Liver (tissue), 9 donors: ENCODE results near the gene CDCA4. TPM values are rescaled to one million over a fixed set of nuclear protein-coding genes. Genes with fewer than 3 reads are reported as not detected.
"Not testable (repeated sequence)": the region's sequence is repeated elsewhere in the genome, so short reads cannot be mapped to it uniquely, and the experiment has no call there.

Experiments
- DNase-seq: peaks from one replicate; pipeline ENCODE4 v3.0.0-alpha.2; 2017; ENCODE audit warnings: low spot score
- H3K27ac ChIP-seq, 2 donors: one replicate each; pipeline ENCODE4 v1.7.0; 2013; ENCODE audit warnings: inconsistent platforms in 2 of 2, low read length in 2 of 2, control low read depth in 1 of 2, low read depth in 1 of 2, mild to moderate bottlenecking in 1 of 2
- H3K27me3 ChIP-seq, 4 donors: one replicate each; pipeline versions ENCODE4 v1.6.1 to v1.7.0; 2013; ENCODE audit warnings: low read length in 3 of 4, inconsistent platforms in 1 of 4, mild to moderate bottlenecking in 1 of 4, moderate library complexity in 1 of 4; ENCODE audit not compliant: control insufficient read depth in 4 of 4, insufficient read depth in 4 of 4
- H3K36me3 ChIP-seq, 4 donors: one replicate each; pipeline versions ENCODE4 v1.6.1 to v1.7.0; 2013; ENCODE audit warnings: low read length in 3 of 4, mild to moderate bottlenecking in 3 of 4, low read depth in 1 of 4, moderate library complexity in 1 of 4; ENCODE audit not compliant: control insufficient read depth in 4 of 4, insufficient read depth in 3 of 4
- H3K4me1 ChIP-seq, 4 donors: one replicate each; pipeline versions ENCODE4 v1.6.1 to v1.7.0; 2013; ENCODE audit warnings: low read length in 3 of 4, mild to moderate bottlenecking in 3 of 4, moderate library complexity in 1 of 4; ENCODE audit not compliant: control insufficient read depth in 4 of 4, insufficient read depth in 4 of 4
- H3K4me3 ChIP-seq, 3 donors: one replicate each; pipeline versions ENCODE4 v1.6.1 to v1.7.0; 2013; ENCODE audit warnings: low read length in 3 of 3, control low read depth in 1 of 3, low read depth in 1 of 3, mild to moderate bottlenecking in 1 of 3
- H3K9ac ChIP-seq, 2 donors: one replicate each; pipeline ENCODE4 v1.7.0; 2013; ENCODE audit warnings: low read length in 2 of 2, mild to moderate bottlenecking in 2 of 2, moderate library complexity in 2 of 2, control low read depth in 1 of 2, low read depth in 1 of 2
- H3K9me3 ChIP-seq, 4 donors: one replicate each; pipeline versions ENCODE4 v1.6.1 to v1.7.0; 2013; ENCODE audit warnings: low read length in 3 of 4; ENCODE audit not compliant: control insufficient read depth in 4 of 4
- ATF3 ChIP-seq: IDR thresholded peaks from 2 replicates; pipeline ENCODE4 v1.6.1; 2016; ENCODE audit warnings: antibody characterized with exemption
- CTCF ChIP-seq: fragments of 150-350 bp; IDR thresholded peaks from 2 replicates; pipeline ENCODE4 v1.5.1; 2017; ENCODE audit warnings: improper control_type of control experiment, low read depth, low read length; ENCODE audit not compliant: missing input control
- FOXA1 ChIP-seq: IDR thresholded peaks from 2 replicates; pipeline ENCODE4 v1.6.1; 2016; ENCODE audit warnings: antibody characterized with exemption
- FOXA2 ChIP-seq: IDR thresholded peaks from 2 replicates; pipeline ENCODE4 v1.6.1; 2016; ENCODE audit warnings: antibody characterized with exemption
- GABPA ChIP-seq, 2 donors: IDR thresholded peaks in 1 of 2; conservative IDR thresholded peaks in 1 of 2; 2 replicates each; pipeline ENCODE4 v1.6.1; 2016; ENCODE audit warnings: antibody characterized with exemption in 2 of 2, mild to moderate bottlenecking in 1 of 2, moderate library complexity in 1 of 2
- HNF4A ChIP-seq, 2 donors: conservative IDR thresholded peaks; 2 replicates each; pipeline ENCODE4 v1.6.1; 2016; ENCODE audit warnings: antibody characterized with exemption in 2 of 2, mild to moderate bottlenecking in 2 of 2
- JUND ChIP-seq, 2 donors: IDR thresholded peaks; 2 replicates each; pipeline ENCODE4 v1.6.1; 2016; ENCODE audit warnings: antibody characterized with exemption in 2 of 2
- MAX ChIP-seq: IDR thresholded peaks from 2 replicates; pipeline ENCODE4 v1.6.1; 2016; ENCODE audit warnings: antibody characterized with exemption
- NR2F2 ChIP-seq: IDR thresholded peaks from 2 replicates; pipeline ENCODE4 v1.6.1; 2016; ENCODE audit warnings: antibody characterized with exemption
- RAD21 ChIP-seq, 2 donors: IDR thresholded peaks; 2 replicates each; pipeline ENCODE4 v1.6.1; 2016; ENCODE audit warnings: antibody characterized with exemption in 2 of 2, mild to moderate bottlenecking in 2 of 2
- REST ChIP-seq: IDR thresholded peaks from 2 replicates; pipeline ENCODE4 v1.6.1; 2016; ENCODE audit warnings: antibody characterized with exemption, mild to moderate bottlenecking
- RXRA ChIP-seq, 2 donors: IDR thresholded peaks; 2 replicates each; pipeline ENCODE4 v1.6.1; 2017 to 2018; ENCODE audit warnings: antibody characterized with exemption in 2 of 2, mild to moderate bottlenecking in 1 of 2
- SP1 ChIP-seq: IDR thresholded peaks from 2 replicates; pipeline ENCODE4 v1.6.1; 2018; ENCODE audit warnings: antibody characterized with exemption, mild to moderate bottlenecking
- TAF1 ChIP-seq: conservative IDR thresholded peaks from 2 replicates; pipeline ENCODE4 v1.6.1; 2016; ENCODE audit warnings: antibody characterized with exemption, mild to moderate bottlenecking
- YY1 ChIP-seq: IDR thresholded peaks from 2 replicates; pipeline ENCODE4 v1.6.1; 2016; ENCODE audit warnings: antibody characterized with exemption, mild to moderate bottlenecking
- ZBTB33 ChIP-seq: IDR thresholded peaks from 2 replicates; pipeline ENCODE4 v1.6.1; 2016; ENCODE audit warnings: antibody characterized with exemption
- WGBS: extraction: QIAGEN DNeasy Blood & Tissue Kit; methylation state at CpG from one replicate; pipeline ENCODE4 v1.1.7; 2013; 5-methylcytosine and 5-hydroxymethylcytosine counted together
- polyA plus RNA-seq, 2 donors: library from polyadenylated mRNA; stranded (reverse) in 1 of 2; unstranded in 1 of 2; fragments of 200-250 nt in 1 of 2; fragments of >200 nt in 1 of 2; fragmentation: Nextera tagmentation in 1 of 2; extraction: Ambion mirVana in 1 of 2; gene quantifications; one replicate each; pipeline versions ENCODE4 v1.2.1 to v1.2.3, GENCODE V29; 2013 to 2015
- total RNA-seq, 2 donors: library from RNA; depleted of rRNA; stranded (reverse); fragments of >200 nt; gene quantifications; one replicate each; pipeline ENCODE4 v1.2.3, GENCODE V29; 2014
- donor health status: healthy.
- donor health status: healthy.
- donor health status: healthy.
- donor health status: healthy.
- donor health status: healthy.

Gene CDCA4
- total and polyA plus RNA-seq, 4 donors, result 1.2 to 34.5 (median 2.7) TPM

GRCh38 chr14:105029402-105029801 is 8.5 kb upstream of the CDCA4 start:
- no peak overlapping the region for H3K4me3 ChIP-seq
- no peaks in the 10 kb centered on the region for H3K4me1 ChIP-seq
- no peaks in the 10 kb centered on the region for H3K36me3 ChIP-seq
- no peak overlapping the region for H3K27ac ChIP-seq
- peaks cover 0 to 3% (median 0%) of the 10 kb centered on the region in 4 donors for H3K27me3 ChIP-seq
- peaks cover 0 to 3% (median 1%) of the 10 kb centered on the region in 4 donors for H3K9me3 ChIP-seq
- 82% methylated on average over 7 of the region's 7 CpGs for WGBS
- DNase-seq, result no peak
- no peak overlapping the region for H3K9ac ChIP-seq
- TF ChIP-seq MAX (no peak), REST (no peak), RXRA (IDR thresholded peaks at IDR 0.05) (no peak)

- Histone ChIP-seq H3K27me3 (peaks cover 0 to 3% (median 0%) of the 10 kb centered on the region in 4 donors), H3K4me1 (no peaks in the 10 kb centered on the region), H3K9me3 (peaks cover 0 to 3% (median under 1%) of the 10 kb centered on the region in 4 donors), H3K9ac (no peak overlapping the region), H3K27ac (no peak overlapping the region), H3K36me3 (no peaks in the 10 kb centered on the region), H3K4me3 (no peak overlapping the region)
- 82% methylated on average over 12 of the region's 12 CpGs for whole genome bisulfite sequencing
- TF ChIP-seq ATF3 (no peak), HNF4A (conservative IDR thresholded peaks at IDR 0.05) (no peak), SP1 (no peak), CTCF (no peak), TAF1 (no peak), GABPA (IDR thresholded peaks at IDR 0.05 in 1 of 2, conservative IDR thresholded peaks at IDR 0.05 in 1 of 2) (no peak), JUND (IDR thresholded peaks at IDR 0.05) (no peak), FOXA1 (no peak), RAD21 (IDR thresholded peaks at IDR 0.05) (no peak), RXRA (IDR thresholded peaks at IDR 0.05) (no peak), MAX (no peak), YY1 (no peak), ZBTB33 (no peak), FOXA2 (no peak), REST (no peak), NR2F2 (no peak)
- no peak for DNase-seq
These were observed 7.5 kb upstream of the CDCA4 start for GRCh38 chr14:105028251-105028927.

DNA sequence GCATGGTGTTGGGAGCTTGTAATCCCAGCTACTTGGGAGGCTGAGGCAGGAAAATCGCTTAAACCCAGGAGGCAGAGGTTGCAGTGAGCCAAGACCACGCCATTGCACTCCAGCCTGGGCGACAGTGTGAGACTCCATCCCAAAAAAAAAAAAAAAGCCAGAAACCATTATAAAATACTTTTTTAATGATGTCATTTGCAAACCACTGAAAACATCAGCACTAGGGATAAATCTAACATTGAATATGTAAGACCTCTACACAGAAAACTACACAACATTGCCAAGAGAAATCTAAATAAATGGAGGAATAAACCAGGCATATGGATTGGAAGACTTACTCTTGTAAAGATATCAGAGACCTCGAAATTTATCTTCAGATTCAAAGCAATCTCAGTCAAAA is 6.8 kb upstream of the CDCA4 start:
- H3K27me3 ChIP-seq, H3K4me3 ChIP-seq, DNase-seq, H3K9ac ChIP-seq, H3K36me3 ChIP-seq, H3K27ac ChIP-seq, H3K4me1 ChIP-seq, H3K9me3 ChIP-seq: not testable (repeated sequence)
- 85% methylated on average over 4 of the region's 4 CpGs for WGBS
